Measurements from ENCODE around the gene ARHGEF19.
"Not testable (repeated sequence)": the region's sequence is repeated elsewhere in the genome, so short reads cannot be mapped to it uniquely, and the experiment has no call there.

The ARHGEF19 gene

DNA sequence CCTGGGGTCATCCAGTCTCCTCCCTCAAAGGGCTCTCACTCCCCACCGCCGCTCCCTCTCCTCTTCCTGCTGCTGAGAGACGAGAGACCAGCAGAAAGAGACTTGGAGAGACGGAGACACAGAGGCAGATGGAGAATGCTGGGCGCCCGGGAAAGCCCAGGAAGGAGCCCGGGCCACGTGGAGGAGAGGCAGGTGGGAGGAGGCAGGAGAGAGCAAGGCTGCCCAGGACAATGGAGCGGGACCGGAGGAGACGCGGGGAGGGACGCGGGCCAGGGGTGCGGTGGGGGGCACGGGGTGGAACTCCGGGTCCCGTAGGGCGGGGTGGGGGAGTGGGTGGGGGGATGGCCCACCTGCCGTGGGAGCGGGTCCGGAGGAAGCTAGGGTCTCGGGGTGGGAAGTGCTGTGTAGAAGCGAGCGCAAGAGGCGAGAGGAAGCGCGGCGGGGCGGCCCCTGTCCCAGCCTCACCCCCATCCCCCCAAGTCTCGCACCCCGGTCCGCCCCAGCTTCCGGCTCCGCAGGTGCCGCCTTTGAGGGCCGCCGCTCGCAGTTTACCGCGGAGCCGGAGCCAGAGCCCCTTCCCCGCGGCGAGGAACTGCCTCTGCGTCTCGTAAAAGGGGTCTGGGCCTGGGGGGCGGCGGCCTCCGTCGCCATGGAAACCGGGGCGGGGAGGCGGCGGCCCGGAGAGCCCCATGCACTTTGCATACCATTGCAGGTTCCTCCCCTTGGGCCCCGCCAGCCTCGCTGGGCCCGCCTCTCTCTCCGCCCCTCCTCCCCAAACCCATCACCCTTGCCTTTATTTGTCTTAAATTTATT lies 44.9 kb downstream of the ARHGEF19 start:
- no peak for DNase-seq (ENCODE audit: low read depth, low spot score)

DNA sequence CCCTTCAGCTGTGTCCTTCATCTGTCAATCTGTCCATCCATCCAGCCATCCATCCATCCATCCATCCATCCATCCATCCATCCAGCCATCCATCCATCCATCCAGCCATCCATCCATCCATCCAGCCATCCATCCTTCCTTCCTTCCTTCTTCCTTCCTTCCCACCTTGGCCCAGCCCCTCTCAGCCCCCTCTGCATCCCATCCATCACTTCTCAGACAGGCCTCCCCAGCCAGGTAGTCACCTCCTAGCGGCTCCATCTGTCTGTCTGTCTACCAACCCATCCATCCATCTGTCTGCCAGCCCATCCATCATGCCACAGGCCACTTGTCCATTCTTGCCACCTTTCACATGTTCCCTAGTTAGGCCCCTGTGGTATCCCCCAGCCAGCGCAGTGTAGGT lies 46.3 kb downstream of the ARHGEF19 start:
- no peak for DNase-seq (ENCODE audit: low read depth, low spot score)

DNA sequence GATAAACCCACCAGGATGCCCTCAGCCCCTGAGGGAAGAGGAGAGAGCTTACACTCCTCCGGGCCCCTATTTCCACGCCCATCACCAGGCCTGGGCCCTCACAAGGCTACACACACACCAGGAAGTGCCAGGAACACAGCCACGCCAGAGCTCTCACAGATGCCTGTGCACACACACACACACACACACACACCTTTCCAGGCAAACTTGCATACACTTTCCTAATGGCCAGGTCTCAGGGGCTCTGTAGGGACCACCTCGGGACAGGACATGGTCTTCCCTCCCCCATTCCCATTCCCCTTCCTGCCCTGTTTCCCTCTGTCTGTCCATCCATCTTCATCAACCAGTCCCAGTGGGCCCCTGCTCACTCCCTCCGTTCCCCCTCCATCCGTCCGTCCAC lies 46.9 kb downstream of the ARHGEF19 start:
- DNase-seq (ENCODE audit: low read depth, low spot score): no peak

DNA sequence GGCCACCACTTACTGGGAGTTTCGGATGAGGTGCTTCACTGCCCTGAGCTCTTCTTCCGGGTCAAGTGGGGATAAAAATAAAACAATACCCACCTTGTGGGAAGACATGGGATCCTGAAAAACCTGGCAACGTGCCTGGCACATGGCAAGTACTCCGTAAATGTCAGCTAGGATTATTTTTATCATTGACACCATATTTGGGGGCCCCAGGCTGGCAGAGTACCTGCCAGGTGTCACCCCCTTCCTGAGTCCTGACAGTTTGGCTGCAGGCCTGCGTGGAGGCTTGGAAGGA lies 47.4 kb downstream of the ARHGEF19 start:
- no peak for DNase-seq (ENCODE audit: low read depth, low spot score)

DNA sequence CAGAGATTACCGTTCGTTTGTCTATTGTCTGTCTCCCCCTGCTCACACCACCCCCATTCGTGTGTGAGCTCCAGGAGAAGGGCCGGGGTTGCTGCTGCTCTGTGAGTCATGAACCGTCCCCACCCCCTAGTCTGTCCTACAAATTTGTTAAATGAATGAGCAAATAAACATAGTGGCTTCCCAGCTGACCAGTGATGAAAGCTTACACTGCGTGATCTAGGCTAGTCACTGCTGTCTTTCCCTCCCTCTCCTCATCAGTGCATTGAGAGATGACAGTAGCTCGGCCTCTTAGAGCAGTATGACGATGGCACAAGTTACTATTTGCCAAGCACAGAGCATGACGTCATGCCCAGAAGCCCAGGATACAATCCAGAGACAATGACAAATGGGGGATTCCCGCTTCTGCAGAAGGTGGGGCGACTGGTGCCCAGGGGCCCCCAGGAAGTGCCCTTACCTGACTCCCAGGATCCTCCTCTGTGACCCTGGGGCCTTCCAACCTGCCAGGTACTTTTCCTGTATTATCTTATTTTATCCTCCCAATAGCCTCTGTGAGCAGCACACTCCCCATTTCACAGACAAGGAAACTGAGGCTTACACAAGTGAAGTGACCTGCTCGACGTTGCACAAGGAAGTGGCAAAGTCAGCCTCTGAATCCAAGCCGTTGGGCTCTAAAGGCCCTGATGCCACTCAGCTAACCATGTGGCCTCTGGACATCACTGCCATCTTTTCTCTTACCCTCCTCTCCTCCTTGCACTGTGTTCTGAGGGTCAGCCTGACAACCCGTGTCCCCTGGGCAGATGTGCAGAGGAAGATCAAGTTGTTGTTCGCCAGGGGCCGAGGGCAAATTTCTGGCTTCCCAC lies 48.0 kb downstream of the ARHGEF19 start:
- DNase-seq (ENCODE audit: low read depth, low spot score): no peak

DNA sequence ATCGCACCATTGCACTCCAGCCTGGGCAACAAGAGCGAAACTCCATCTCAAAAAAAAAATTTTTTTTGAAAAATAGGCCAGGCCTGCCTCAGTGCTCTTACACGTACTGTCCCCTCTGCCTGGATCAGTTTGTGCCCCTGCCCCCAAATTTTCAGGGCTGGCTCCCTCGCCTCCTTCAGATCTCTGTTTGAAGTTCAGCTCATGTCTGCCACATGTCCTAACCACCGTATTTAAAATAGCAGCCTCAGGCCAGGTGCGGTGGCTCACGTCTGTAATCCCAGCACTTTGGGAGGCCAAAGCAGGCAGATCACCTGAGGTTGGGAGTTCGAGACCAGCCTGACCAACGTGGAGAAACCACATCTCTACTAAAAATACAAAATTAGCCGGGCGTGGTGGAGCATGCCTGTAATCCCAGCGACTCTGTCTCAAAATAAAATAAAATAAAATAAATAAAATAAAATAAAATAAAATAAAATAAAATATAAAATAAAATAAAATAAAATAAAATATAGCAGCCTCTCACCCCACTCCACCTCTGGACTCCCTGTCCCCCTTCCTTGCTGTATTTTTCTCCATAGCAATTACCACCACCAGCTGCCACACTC lies 48.7 kb downstream of the ARHGEF19 start:
- not testable (repeated sequence) for DNase-seq (ENCODE audit: low read depth, low spot score)

DNA sequence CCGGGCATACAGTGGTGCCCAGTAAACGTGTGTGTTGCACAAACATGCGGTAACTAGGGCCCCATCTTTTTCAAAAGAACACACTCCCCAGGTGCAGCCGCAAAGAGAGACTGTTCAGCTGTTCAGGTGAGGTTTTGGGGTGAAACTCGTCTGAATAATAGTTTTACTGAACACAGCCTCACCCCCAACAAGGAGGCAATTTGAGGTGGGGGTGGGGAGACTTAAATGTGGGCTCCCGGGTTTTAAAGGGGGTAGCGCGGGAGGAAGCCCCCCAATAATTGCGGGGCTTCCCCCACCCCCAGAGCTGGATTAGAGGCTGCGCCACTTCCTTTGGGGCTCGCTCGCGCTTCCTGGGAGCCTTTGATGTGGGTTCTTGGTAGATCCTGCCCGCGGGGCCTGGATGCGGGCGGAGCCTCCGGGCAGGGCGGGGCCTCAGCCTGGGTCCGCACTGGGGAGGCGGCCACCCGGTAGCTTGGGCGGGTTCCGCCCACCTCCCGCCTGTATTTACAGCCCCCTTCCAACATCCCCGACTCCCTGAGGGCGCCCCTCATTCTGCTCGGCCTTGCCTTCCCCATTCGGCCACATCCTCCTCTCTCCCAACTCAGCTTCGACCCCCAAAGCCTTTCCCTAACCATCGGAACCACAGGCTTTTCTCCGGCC lies 50.2 kb downstream of the ARHGEF19 start:
- no peak for DNase-seq (ENCODE audit: low read depth, low spot score)

DNA sequence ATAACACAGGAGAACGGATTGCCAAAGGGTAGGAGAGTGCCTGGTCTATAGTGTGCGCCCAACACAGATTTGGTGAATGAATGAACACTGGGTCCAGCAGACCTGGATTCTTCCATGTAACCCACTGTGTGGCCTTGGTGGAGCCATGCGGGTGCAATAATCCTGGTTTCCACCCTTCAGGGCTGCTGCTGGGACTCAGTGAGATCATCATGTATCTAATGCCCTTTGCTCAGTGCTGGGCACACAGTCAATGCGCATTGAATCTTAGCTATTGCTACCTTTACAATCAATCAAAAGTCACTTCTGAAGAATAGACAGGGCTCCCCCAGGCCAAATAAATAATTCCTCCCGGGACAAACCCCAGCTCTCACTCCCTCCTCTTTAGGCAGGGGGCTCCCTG lies 50.7 kb downstream of the ARHGEF19 start:
- DNase-seq (ENCODE audit: low read depth, low spot score): no peak

DNA sequence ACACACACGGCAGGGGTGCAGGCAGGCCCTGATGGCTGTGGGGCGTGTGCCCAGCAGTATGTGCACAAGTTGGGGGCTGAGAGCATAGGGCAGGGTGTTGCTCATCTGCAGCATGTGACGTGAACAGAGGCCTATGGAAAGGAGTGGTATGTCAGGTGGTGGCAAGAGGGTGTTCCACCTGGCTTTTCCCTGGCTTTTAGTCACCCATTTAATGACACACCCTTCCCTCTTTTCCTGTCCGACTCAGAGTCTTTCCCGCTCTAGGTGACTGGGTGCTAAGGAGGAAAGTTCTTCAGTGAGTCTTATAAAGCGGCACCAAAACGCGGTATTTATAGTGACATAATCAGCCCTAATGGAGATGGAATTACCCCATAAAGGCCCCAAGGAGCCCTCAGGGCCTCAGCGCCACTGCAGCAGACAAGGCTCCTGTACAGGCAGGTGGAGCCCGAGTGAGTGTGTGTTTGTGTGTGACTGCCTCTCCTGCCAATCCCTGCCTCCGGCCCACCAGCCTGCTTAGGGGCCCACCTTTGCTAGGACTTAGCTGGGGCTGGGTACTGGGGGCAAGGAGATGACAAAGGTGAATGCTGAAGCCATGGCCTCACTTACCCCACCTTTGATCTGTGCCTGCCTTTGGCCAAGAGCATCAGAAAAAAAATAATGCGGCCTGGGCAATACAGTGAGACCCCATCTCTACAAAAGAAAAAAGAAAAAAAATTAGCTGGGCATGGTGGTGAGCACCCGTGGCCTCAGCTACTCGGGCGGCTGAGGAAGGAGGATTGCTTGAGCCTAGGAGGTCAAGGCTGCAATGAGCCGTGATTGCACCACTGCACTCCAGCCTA lies 53.2 kb downstream of the ARHGEF19 start:
- no peak for DNase-seq (ENCODE audit: low read depth, low spot score)

DNA sequence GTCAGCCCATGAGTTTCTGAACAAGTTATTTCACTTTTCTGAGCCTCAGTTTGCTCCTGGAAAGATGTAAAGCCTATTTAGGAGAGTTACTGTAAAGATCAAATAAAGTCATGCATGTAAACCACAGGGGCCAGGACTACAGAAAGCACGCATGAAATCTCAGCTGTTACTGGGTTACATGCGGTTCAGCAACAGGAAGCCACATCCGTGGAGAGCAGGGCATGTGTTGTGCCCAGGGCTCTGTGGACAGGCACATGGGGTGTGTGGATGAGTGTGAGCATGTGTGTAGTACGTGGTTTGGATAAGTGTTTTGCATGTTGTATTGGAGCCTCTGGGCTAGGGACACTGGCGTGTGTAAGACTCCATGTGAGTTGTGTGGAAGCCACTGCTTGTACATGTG lies 54.4 kb downstream of the ARHGEF19 start:
- no peak for DNase-seq (ENCODE audit: low read depth, low spot score)

DNA sequence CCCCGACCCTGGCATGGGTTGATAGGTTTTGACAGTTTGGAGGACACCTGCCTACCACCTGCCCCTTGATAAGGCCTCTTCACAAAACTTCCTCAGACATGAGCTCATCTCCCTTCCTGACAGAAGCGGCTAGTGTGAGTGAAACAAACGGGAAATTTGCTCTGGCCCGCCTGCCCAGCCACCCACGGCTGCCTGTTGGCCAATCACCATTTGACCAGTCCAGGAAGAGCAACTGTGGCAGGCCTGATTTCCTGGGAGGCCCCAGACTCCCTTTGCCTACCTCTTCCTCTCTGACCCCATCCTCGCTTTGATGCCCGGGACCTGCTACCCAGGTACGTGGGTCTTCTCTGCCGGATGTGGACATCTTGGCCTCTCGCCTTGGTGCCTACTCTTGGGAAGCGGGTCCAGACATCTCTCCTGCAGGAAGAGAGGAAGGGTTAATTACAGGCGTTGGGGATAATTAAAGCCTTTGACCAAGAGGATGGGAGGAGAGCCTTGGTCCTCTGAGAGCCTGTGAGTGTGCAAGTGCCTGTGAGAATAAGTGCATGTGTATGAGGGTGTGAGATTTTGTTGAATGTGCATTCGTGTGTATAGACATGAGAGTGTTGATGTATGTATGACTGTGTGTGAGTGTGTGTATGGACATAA lies 55.5 kb downstream of the ARHGEF19 start:
- DNase-seq (ENCODE audit: low read depth, low spot score): no peak

DNA sequence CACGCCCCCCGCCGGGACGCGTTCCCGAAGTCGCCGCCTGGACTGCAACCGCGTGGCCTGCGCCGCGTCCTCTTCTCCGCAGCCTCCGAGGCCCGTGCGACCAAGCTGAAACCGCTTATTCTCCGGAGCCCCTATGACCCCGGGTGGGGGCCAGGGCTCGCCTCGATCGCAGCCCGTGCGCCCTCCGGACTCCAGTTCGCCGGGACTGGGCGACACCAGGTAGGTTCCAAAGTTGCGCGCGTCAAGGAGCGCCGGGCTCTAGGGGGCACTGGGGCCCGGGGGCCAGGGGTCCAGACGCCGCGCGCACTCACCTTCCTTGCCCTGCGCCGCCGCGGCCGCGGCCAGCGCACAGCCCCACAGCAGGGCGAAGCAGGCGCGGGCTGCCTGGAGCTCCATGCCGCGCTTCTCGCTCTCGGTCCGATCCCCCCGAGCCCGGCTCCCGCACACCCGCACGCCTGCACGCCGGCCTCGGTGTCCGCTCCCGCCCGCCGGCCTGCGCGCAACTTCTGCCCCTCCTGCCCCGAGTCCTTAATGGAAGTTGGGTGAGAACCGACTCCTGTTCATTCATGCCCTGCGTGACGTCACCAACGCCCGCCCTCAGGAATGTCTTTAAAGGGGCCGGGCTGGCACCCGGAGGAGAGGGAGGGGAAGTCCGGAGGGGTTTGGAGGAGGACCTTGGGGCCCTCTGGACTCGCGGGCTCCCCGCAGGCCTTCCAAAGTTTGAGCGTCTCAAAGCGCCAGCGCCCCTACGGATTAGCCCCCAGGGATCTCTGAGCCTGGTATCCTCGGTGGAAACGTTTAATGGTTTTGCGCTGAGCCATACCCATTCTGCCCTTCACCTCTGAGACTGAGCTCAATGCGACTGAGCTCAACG lies 56.7 kb downstream of the ARHGEF19 start, which contains the start of gene EPHA2:
Gene EPHA2 (minus strand): TSS at position 533 of the 874 bp plus-strand sequence. CDS start 137 bp downstream, at position 396.
- no peak for DNase-seq (ENCODE audit: low read depth, low spot score)

DNA sequence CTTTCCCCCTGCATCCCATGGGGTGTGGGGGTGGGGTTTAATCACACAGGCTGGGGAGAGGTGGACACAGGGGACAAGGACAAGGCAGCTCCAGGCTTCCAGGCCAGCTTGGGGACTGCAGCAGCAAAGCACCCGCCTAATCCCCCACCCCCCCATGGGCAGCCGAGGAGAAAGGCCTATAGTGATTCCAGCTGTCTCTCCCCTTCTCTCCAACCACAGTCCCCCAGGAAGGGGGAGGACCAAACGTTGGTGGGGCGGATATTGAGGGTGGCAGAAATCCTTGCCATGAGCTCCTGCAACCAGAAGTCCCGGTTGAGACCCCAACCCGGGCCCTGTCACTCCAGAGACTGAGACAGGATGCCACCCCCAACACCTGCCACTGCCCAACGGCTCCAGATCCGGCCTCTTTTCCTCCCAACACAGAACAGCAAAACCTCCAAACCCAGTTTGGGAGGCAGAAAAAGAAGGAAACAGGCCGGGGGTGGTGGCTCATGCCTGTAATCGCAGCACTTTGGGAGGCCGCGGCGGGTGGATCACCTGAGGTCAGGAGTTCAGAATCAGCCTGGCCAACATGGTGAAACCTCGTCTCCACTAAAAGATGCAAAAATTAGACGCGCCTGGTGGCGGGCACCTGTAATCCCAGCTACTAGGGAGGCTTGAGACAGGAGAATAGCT lies 58.3 kb downstream of the ARHGEF19 start:
- no peak for DNase-seq (ENCODE audit: low read depth, low spot score)

DNA sequence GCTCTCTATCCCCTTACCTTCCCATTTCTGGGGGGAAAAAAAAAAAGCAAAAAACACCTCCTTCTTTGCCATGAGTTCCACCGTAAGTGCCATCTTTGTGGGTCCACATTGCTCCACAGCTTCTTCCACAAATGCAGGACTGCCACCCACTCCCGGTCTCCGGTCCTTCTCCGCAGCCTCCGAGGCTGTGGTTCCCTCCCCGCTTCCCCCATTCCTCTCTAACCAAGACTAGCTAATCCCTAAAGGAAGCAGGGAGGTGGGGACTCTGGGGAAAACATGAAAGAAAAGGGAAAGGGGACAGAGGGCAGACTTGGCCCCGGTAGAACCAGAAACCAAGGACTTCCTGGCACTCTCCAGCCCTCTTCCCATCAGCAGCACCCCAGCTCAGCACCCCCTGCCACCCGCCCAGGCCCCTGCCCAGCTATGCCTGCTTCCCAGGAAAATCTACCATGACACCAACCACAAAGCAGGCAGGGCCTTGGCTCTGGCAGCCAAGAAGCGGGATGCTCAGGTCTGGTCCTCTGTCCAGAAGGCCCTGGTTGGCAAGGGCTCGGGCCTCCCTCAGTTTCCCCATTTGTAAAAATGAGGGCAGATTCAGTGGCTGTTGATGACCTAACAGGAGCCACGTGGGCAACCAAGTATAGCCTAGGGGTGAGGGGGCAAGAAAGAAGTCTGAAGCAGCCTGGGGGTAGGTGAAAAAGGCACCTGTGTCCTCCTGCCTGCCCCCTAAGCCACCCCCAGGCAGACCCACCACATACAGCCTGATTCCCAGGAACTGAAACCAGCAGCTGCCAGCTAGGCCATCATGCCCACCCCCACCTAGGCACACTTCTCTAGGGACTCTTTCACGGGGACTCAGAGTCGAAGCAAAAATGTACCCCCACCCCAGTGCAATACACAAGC lies 59.1 kb downstream of the ARHGEF19 start:
- no peak for DNase-seq (ENCODE audit: low read depth, low spot score)

DNA sequence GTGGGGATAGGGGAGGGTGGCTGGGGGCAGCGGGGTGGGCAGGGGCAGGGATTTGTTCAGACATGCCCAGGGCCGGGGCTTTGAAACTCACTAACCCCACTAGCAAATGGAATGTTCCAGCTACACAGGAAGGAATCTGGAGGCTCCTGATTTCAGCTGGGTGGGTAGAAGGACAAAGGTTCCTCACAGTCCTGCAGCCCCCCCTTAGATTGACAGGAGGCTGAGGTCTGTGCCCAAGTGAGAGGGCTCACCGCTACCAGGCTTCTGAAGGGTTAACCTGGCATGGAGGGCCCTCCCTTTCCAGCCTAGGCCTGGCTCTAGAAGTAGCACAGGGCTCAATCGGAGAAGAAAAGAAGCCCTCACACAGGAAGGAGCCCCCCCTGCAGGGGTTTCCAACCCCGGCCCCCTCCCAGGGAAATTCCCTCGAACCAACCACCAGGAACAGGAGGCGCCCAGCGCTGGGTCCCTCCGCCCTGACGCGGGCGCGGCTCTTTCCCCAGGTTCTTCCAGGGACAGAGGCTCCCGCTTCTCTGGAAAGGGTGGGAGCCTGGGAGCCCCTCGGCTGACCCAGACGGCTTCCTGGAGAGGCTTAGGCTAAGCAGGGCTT lies 59.9 kb downstream of the ARHGEF19 start:
- no peak for DNase-seq (ENCODE audit: low read depth, low spot score)

DNA sequence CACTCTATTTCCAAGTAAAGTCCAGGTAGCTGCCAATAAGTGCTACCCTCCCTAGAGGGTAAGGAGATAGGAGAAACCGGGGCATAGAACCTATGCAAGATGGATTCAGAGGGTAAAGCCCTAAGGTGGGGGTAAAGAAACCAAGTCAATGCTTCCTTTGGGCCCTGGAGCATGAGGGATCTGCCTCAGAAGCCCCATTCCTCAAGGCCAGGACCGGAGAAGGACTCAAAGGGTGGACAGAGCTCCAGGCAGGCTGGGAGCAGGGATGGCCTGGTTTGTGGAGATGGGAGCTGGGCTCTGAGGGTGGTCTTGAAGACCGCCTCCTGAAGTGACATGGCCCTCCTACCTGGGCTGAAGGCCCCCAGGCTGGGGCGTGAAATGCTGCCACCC lies 60.5 kb downstream of the ARHGEF19 start:
- no peak for DNase-seq (ENCODE audit: low read depth, low spot score)

DNA sequence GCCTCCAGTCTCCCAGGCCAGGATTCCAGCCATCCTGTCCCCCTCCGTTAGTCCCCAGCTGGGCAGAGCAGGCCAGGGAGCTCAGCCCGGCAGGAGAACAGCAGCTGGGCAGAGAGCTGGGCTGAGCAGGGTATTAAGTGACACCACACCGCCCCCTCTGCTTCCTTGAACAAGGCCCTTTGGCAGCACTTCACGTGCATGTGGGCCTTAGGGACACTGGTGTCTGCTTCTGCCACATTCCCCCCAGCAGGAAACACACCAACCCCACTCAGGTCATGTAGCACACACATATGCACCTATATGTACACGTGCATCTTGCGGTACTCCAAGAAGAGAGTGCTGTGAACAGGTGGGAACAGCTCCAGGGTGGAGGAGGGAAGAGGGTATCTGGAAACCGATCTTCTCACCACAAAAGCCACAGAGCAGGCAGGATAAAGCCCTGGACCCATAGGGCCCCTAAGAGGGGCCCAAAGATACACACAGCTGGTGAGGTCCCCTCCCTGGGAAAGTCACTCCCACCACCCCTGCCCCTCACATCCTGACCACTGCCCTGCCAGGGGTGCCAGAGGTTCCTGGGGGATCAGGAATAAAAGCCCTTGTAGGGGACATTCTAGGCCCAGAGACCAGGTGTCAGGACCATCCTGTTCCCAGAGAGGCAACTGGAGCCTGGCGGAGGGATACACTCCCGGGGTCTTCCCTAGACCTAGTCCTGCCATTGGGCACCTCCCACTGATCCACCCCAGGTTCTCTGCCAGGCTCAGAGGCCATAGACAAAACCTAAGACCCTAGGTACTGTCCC lies 61.1 kb downstream of the ARHGEF19 start:
- no peak for DNase-seq (ENCODE audit: low read depth, low spot score)
